ENCODE results near the gene COQ8B. TPM values are rescaled to one million over a fixed set of nuclear protein-coding genes. Genes with fewer than 3 reads are reported as not detected.
"Not testable (repeated sequence)": the region's sequence is repeated elsewhere in the genome, so short reads cannot be mapped to it uniquely, and the experiment has no call there.

Gene COQ8B
- total RNA-seq, 1 experiment from 2014 or later = 82.7 TPM

- Histone ChIP-seq H3K36me3 (replicated peaks; ENCODE audit: control insufficient read depth, insufficient read depth, low read length) (peaks cover 20% of the 10 kb centered on the region), H3K4me3 (ENCODE audit: insufficient read depth, low read depth, low read length) (no peak overlapping the region), H3K27me3 (ENCODE audit: control insufficient read depth, insufficient read depth, low read length) (no peaks in the 10 kb centered on the region)
- DNase-seq = peak; percentile 21
Measured at GRCh38 chr19:40736661-40737060, 20.0 kb upstream of the COQ8B start.

GRCh38 chr19:40735013-40735771, 18.5 kb upstream of the COQ8B start:
- H3K36me3 ChIP-seq (replicated peaks; ENCODE audit: control insufficient read depth, insufficient read depth, low read length) = peaks cover 19% of the 10 kb centered on the region

GRCh38 chr19:40733149-40733548, 16.5 kb upstream of the COQ8B start:
- DNase-seq = no peak
- Histone ChIP-seq H3K36me3 (replicated peaks; ENCODE audit: control insufficient read depth, insufficient read depth, low read length) (peaks cover 16% of the 10 kb centered on the region), H3K27me3 (ENCODE audit: control insufficient read depth, insufficient read depth, low read length) (no peaks in the 10 kb centered on the region), H3K4me3 (ENCODE audit: insufficient read depth, low read depth, low read length) (no peak overlapping the region)

More at GRCh38 chr19:40735013-40735771, 18.5 kb upstream of the COQ8B start:
- Histone ChIP-seq H3K27me3 (ENCODE audit: control insufficient read depth, insufficient read depth, low read length) (no peaks in the 10 kb centered on the region), H3K4me3 (ENCODE audit: insufficient read depth, low read depth, low read length) (no peak overlapping the region)
- DNase-seq = no peak

- peaks cover 14% of the 10 kb centered on the region for H3K36me3 ChIP-seq (replicated peaks; ENCODE audit: control insufficient read depth, insufficient read depth, low read length)
- DNase-seq; H3K27me3 ChIP-seq (ENCODE audit: control insufficient read depth, insufficient read depth, low read length); H3K4me3 ChIP-seq (ENCODE audit: insufficient read depth, low read depth, low read length): not testable (repeated sequence)
Measured at GRCh38 chr19:40732304-40732703, 15.6 kb upstream of the COQ8B start.

GRCh38 chr19:40730065-40730464, 13.4 kb upstream of the COQ8B start:
- DNase-seq; H3K4me3 ChIP-seq (ENCODE audit: insufficient read depth, low read depth, low read length): not testable (repeated sequence)
- peaks cover 12% of the 10 kb centered on the region for H3K36me3 ChIP-seq (replicated peaks; ENCODE audit: control insufficient read depth, insufficient read depth, low read length)

GRCh38 chr19:40726279-40726678, 9.6 kb upstream of the COQ8B start:
- Histone ChIP-seq H3K27me3 (ENCODE audit: control insufficient read depth, insufficient read depth, low read length) (no peaks in the 10 kb centered on the region), H3K36me3 (replicated peaks; ENCODE audit: control insufficient read depth, insufficient read depth, low read length) (peaks cover 4% of the 10 kb centered on the region), H3K4me3 (ENCODE audit: insufficient read depth, low read depth, low read length) (no peak overlapping the region)
- no peak for DNase-seq

More at GRCh38 chr19:40730065-40730464, 13.4 kb upstream of the COQ8B start:
- H3K27me3 ChIP-seq (ENCODE audit: control insufficient read depth, insufficient read depth, low read length) = not testable (repeated sequence)

GRCh38 chr19:40724855-40725254, 8.2 kb upstream of the COQ8B start:
- Histone ChIP-seq H3K27me3 (ENCODE audit: control insufficient read depth, insufficient read depth, low read length) (no peaks in the 10 kb centered on the region), H3K36me3 (replicated peaks; ENCODE audit: control insufficient read depth, insufficient read depth, low read length) (peaks cover 4% of the 10 kb centered on the region), H3K4me3 (ENCODE audit: insufficient read depth, low read depth, low read length) (no peak overlapping the region)
- DNase-seq = no peak

GRCh38 chr19:40724315-40724714, 7.6 kb upstream of the COQ8B start:
- DNase-seq = no peak
- H3K36me3 ChIP-seq (replicated peaks; ENCODE audit: control insufficient read depth, insufficient read depth, low read length) = peaks cover 4% of the 10 kb centered on the region

GRCh38 chr19:40723661-40724254, 7.1 kb upstream of the COQ8B start:
- Histone ChIP-seq H3K27me3 (ENCODE audit: control insufficient read depth, insufficient read depth, low read length) (no peaks in the 10 kb centered on the region), H3K36me3 (replicated peaks; ENCODE audit: control insufficient read depth, insufficient read depth, low read length) (peaks cover 4% of the 10 kb centered on the region), H3K4me3 (ENCODE audit: insufficient read depth, low read depth, low read length) (no peak overlapping the region)
- DNase-seq = no peak

More at GRCh38 chr19:40724315-40724714, 7.6 kb upstream of the COQ8B start:
- Histone ChIP-seq H3K4me3 (ENCODE audit: insufficient read depth, low read depth, low read length) (no peak overlapping the region), H3K27me3 (ENCODE audit: control insufficient read depth, insufficient read depth, low read length) (no peaks in the 10 kb centered on the region)

GRCh38 chr19:40721936-40722661, 5.4 kb upstream of the COQ8B start:
- peaks cover 4% of the 10 kb centered on the region for H3K36me3 ChIP-seq (replicated peaks; ENCODE audit: control insufficient read depth, insufficient read depth, low read length)
- no peaks in the 10 kb centered on the region for H3K27me3 ChIP-seq (ENCODE audit: control insufficient read depth, insufficient read depth, low read length)
- no peak for DNase-seq
- H3K4me3 ChIP-seq (ENCODE audit: insufficient read depth, low read depth, low read length) = no peak overlapping the region

- Histone ChIP-seq H3K4me3 (ENCODE audit: insufficient read depth, low read depth, low read length) (no peak overlapping the region), H3K27me3 (ENCODE audit: control insufficient read depth, insufficient read depth, low read length) (no peaks in the 10 kb centered on the region)
- no peak for DNase-seq
Measured at GRCh38 chr19:40721140-40721486, 4.4 kb upstream of the COQ8B start.

GRCh38 chr19:40719414-40719894, 2.8 kb upstream of the COQ8B start:
- DNase-seq = no peak
- Histone ChIP-seq H3K27me3 (ENCODE audit: control insufficient read depth, insufficient read depth, low read length) (no peaks in the 10 kb centered on the region), H3K4me3 (ENCODE audit: insufficient read depth, low read depth, low read length) (peak overlapping the region; percentile 65), H3K36me3 (replicated peaks; ENCODE audit: control insufficient read depth, insufficient read depth, low read length) (peaks cover 2% of the 10 kb centered on the region)

More at GRCh38 chr19:40721140-40721486, 4.4 kb upstream of the COQ8B start:
- peaks cover 3% of the 10 kb centered on the region for H3K36me3 ChIP-seq (replicated peaks; ENCODE audit: control insufficient read depth, insufficient read depth, low read length)

GRCh38 chr19:40718774-40719391, 2.2 kb upstream of the COQ8B start:
- DNase-seq = peak; percentile 76
- no peaks in the 10 kb centered on the region for H3K36me3 ChIP-seq (replicated peaks; ENCODE audit: control insufficient read depth, insufficient read depth, low read length)
- H3K27me3 ChIP-seq (ENCODE audit: control insufficient read depth, insufficient read depth, low read length) = no peaks in the 10 kb centered on the region

More at GRCh38 chr19:40718774-40719391, 2.2 kb upstream of the COQ8B start:
- peak overlapping the region; percentile 65 for H3K4me3 ChIP-seq (ENCODE audit: insufficient read depth, low read depth, low read length)

All from H7 (cell line).